ENCODE data around the gene RGS3.

RGS3 gene

GRCh38 chr9:113463418-113464285 lies at the start of gene RGS3:
Gene RGS3, plus strand, starts transcription at chr9:113463727. Its CDS starts 76 bp downstream, at chr9:113463803.
- no peaks in the 10 kb centered on the region for H3K36me3 Mint-ChIP-seq (ENCODE audit: low read depth)
- peaks cover 29% of the 10 kb centered on the region for H3K27me3 Mint-ChIP-seq (ENCODE audit: low read depth, poor library complexity)
- peak; percentile 82 for DNase-seq
- TF ChIP-seq CTCF (IDR thresholded peaks at IDR 0.05) = no peak
- peak within 1 kb of the TSS; percentile 75 for H3K4me3 Mint-ChIP-seq
- H3K27ac Mint-ChIP-seq = no peak within 1 kb of the TSS
- H3K9me3 Mint-ChIP-seq = peaks cover 9% of the 10 kb centered on the region
- peaks cover 34% of the 10 kb centered on the region for H3K4me1 Mint-ChIP-seq

- no peak overlapping the region for H3K4me3 Mint-ChIP-seq
- no peaks in the 10 kb centered on the region for H3K36me3 Mint-ChIP-seq (ENCODE audit: low read depth)
- DNase-seq = no peak
- H3K27me3 Mint-ChIP-seq (ENCODE audit: low read depth, poor library complexity) = no peaks in the 10 kb centered on the region
- no peak overlapping the region for H3K27ac Mint-ChIP-seq
- peaks cover 5% of the 10 kb centered on the region for H3K4me1 Mint-ChIP-seq
- no peaks in the 10 kb centered on the region for H3K9me3 Mint-ChIP-seq
- no peak for TF ChIP-seq CTCF (IDR thresholded peaks at IDR 0.05)
These were observed 47.3 kb upstream of the RGS3 start for GRCh38 chr9:113416149-113416721.

GRCh38 chr9:113417370-113417769 lies 46.2 kb upstream of the RGS3 start:
- TF ChIP-seq CTCF (IDR thresholded peaks at IDR 0.05) = no peak
- no peaks in the 10 kb centered on the region for H3K4me1 Mint-ChIP-seq
- H3K9me3 Mint-ChIP-seq = no peaks in the 10 kb centered on the region
- no peak overlapping the region for H3K27ac Mint-ChIP-seq
- H3K27me3 Mint-ChIP-seq (ENCODE audit: low read depth, poor library complexity) = no peaks in the 10 kb centered on the region
- DNase-seq = no peak
- no peaks in the 10 kb centered on the region for H3K36me3 Mint-ChIP-seq (ENCODE audit: low read depth)
- no peak overlapping the region for H3K4me3 Mint-ChIP-seq

- H3K27me3 Mint-ChIP-seq (ENCODE audit: low read depth, poor library complexity) = peaks cover 9% of the 10 kb centered on the region
- DNase-seq = no peak
- no peaks in the 10 kb centered on the region for H3K36me3 Mint-ChIP-seq (ENCODE audit: low read depth)
- no peaks in the 10 kb centered on the region for H3K9me3 Mint-ChIP-seq
- no peak overlapping the region for H3K27ac Mint-ChIP-seq
- no peak overlapping the region for H3K4me3 Mint-ChIP-seq
- TF ChIP-seq CTCF (IDR thresholded peaks at IDR 0.05) = no peak
- H3K4me1 Mint-ChIP-seq = peaks cover 11% of the 10 kb centered on the region
These were observed 41.8 kb upstream of the RGS3 start for GRCh38 chr9:113421726-113422125.

- Mint-ChIP-seq H3K4me1 (peaks cover 11% of the 10 kb centered on the region), H3K9me3 (no peaks in the 10 kb centered on the region), H3K36me3 (ENCODE audit: low read depth) (no peaks in the 10 kb centered on the region), H3K4me3 (no peak overlapping the region), H3K27ac (no peak overlapping the region), H3K27me3 (ENCODE audit: low read depth, poor library complexity) (peaks cover 14% of the 10 kb centered on the region)
- no peak for TF ChIP-seq CTCF (IDR thresholded peaks at IDR 0.05)
- no peak for DNase-seq
These were observed 38.5 kb upstream of the RGS3 start for GRCh38 chr9:113425072-113425471.
